PC-9 (cell line): ENCODE results near the gene XXYLT1.

Experiments
- CTCF ChIP-seq: fragments of 200-600 bp; sonication (generic); conservative IDR thresholded peaks from 2 replicates; pipeline ENCODE4 v1.6.1; 2017; ENCODE audit warnings: mixed run types, antibody characterized with exemption, mild to moderate bottlenecking, moderate library complexity
- EZH2 ChIP-seq: fragments of 200-600 bp; sonication (generic); IDR thresholded peaks from 2 replicates; pipeline ENCODE4 v1.8.0; 2017; ENCODE audit warnings: antibody characterized with exemption, low read depth

- TF ChIP-seq CTCF (no peak), EZH2 (no peak)
These were observed 141.8 kb downstream of the XXYLT1 start for GRCh38 chr3:195129072-195129643.
